Neural cell (in vitro differentiated cells): ENCODE data around the gene COG5. TPM values are rescaled to one million over a fixed set of nuclear protein-coding genes. Genes with fewer than 3 reads are reported as not detected.

Experiments used
- H2AFZ ChIP-seq: fragments of 200-600, 300-800 bp; sonication (generic), shearing (Covaris generic); 2 replicates; pipeline ENCODE4 v1.6.0; 2014; ENCODE audit warnings: low read depth, mild to moderate bottlenecking, antibody characterized with exemption, low read length, moderate library complexity
- H3F3A ChIP-seq: fragments of 200-600 bp; shearing (Covaris generic); 2 replicates; pipeline ENCODE4 v1.6.1; 2016; ENCODE audit warnings: mild to moderate bottlenecking, moderate library complexity, mixed read lengths, antibody characterized with exemption, low read length; ENCODE audit not compliant: insufficient read depth, poor library complexity, severe bottlenecking
- H3K27ac ChIP-seq: fragments of 200-600, 300-800 bp; sonication (generic), shearing (Covaris generic); 2 replicates; pipeline ENCODE4 v1.5.1; 2014; ENCODE audit warnings: mild to moderate bottlenecking, low read length, moderate library complexity
- H3K27me3 ChIP-seq: fragments of 300-800, 200-600 bp; sonication (generic), shearing (Covaris generic); 2 replicates; pipeline ENCODE4 v1.6.0; 2014; ENCODE audit warnings: mild to moderate bottlenecking, low read depth, low read length, moderate library complexity; ENCODE audit not compliant: insufficient read depth
- H3K36me3 ChIP-seq: fragments of 300-800, 200-600 bp; sonication (generic), shearing (Covaris generic); 2 replicates; pipeline ENCODE4 v1.5.1; 2014; ENCODE audit warnings: mild to moderate bottlenecking, antibody characterized with exemption, low read length, moderate library complexity; ENCODE audit not compliant: insufficient read depth
- H3K4me2 ChIP-seq: fragments of 300-800, 200-600 bp; sonication (generic), shearing (Covaris generic); 2 replicates; pipeline ENCODE4 v1.6.0; 2014; ENCODE audit warnings: mild to moderate bottlenecking, low read length
- H3K4me3 ChIP-seq: fragments of 300-800, 200-600 bp; sonication (generic), shearing (Covaris generic); 2 replicates; pipeline ENCODE4 v1.5.1; 2014; ENCODE audit warnings: mild to moderate bottlenecking, low read length, moderate library complexity
- H3K79me2 ChIP-seq: fragments of 200-600 bp; shearing (Covaris generic); replicated peaks from 2 replicates; pipeline ENCODE4 v1.6.0; 2014; ENCODE audit warnings: mild to moderate bottlenecking, low read length, moderate library complexity; ENCODE audit not compliant: insufficient read depth
- H3K9ac ChIP-seq: fragments of 300-800, 200-600 bp; sonication (generic), shearing (Covaris generic); 2 replicates; pipeline ENCODE4 v1.6.1; 2016; ENCODE audit warnings: mild to moderate bottlenecking, low read length, mixed read lengths
- H3K9me2 ChIP-seq: fragments of 200-600 bp; shearing (Covaris generic); 2 replicates; pipeline ENCODE4 v1.6.1; 2016; ENCODE audit warnings: mild to moderate bottlenecking, low read length, mixed read lengths; ENCODE audit not compliant: insufficient read depth
- H3K9me3 ChIP-seq: fragments of 200-600, 300-800 bp; sonication (generic), shearing (Covaris generic); 2 replicates; pipeline ENCODE4 v1.6.1; 2016; ENCODE audit warnings: mild to moderate bottlenecking, mixed run types, low read length, moderate library complexity, mixed read lengths
- H4K20me1 ChIP-seq: fragments of 200-600 bp; shearing (Covaris generic); 2 replicates; pipeline ENCODE4 v1.6.1; 2016; ENCODE audit warnings: mild to moderate bottlenecking, mixed run types; ENCODE audit not compliant: insufficient read depth
- EP300 ChIP-seq: fragments of 450-650 bp; conservative IDR thresholded peaks from 2 replicates; pipeline ENCODE4 v1.6.1; 2014; ENCODE audit warnings: antibody characterized with exemption, mild to moderate bottlenecking, moderate library complexity; ENCODE audit not compliant: poor library complexity, severe bottlenecking
- EZH2 ChIP-seq: fragments of 200-600, 300-800 bp; shearing (Covaris generic), sonication (generic); IDR thresholded peaks from 2 replicates; pipeline ENCODE4 v1.6.1; 2014; ENCODE audit warnings: antibody characterized with exemption, low read length, borderline replicate concordance, mild to moderate bottlenecking; ENCODE audit not compliant: insufficient read depth, poor library complexity, severe bottlenecking
- MXI1 ChIP-seq: fragments of 450-650 bp; conservative IDR thresholded peaks from 2 replicates; pipeline ENCODE4 v1.6.1; 2014; ENCODE audit warnings: antibody characterized with exemption, mild to moderate bottlenecking; ENCODE audit not compliant: poor library complexity, severe bottlenecking
- POLR2AphosphoS5 ChIP-seq: IDR thresholded peaks from 2 replicates; pipeline ENCODE4 v1.6.1; 2012
- RAD21 ChIP-seq: fragments of 450-650 bp; conservative IDR thresholded peaks from 2 replicates; pipeline ENCODE4 v1.6.1; 2014; ENCODE audit warnings: antibody characterized with exemption, mild to moderate bottlenecking, moderate library complexity
- SMC3 ChIP-seq: fragments of 450-650 bp; conservative IDR thresholded peaks from 2 replicates; pipeline ENCODE4 v1.6.1; 2014; ENCODE audit warnings: antibody characterized with exemption, mild to moderate bottlenecking, moderate library complexity; ENCODE audit not compliant: poor library complexity
- TAF1 ChIP-seq: IDR thresholded peaks from 2 replicates; pipeline ENCODE4 v1.6.1; 2012; ENCODE audit warnings: low read depth
- polyA plus RNA-seq: library from polyadenylated mRNA; depleted of rRNA; stranded (reverse); fragments of >200 nt; gene quantifications from 2 replicates; pipeline ENCODE4 v1.2.3, GENCODE V29; 2014
- TF ChIP-seq, protein P1 (sequence below): fragments of 450-650 bp; IDR thresholded peaks from 2 replicates; pipeline ENCODE4 v1.5.1; 2014; ENCODE audit warnings: antibody characterized with exemption, mild to moderate bottlenecking, moderate library complexity; ENCODE audit not compliant: poor library complexity, severe bottlenecking
- TF ChIP-seq, protein P2 (sequence below): IDR thresholded peaks from 2 replicates; pipeline ENCODE4 v1.6.1; 2012; ENCODE audit warnings: borderline replicate concordance

COG5 gene
- polyA plus RNA-seq, 1 donor from 2014 or later, result 13.3 TPM

DNA sequence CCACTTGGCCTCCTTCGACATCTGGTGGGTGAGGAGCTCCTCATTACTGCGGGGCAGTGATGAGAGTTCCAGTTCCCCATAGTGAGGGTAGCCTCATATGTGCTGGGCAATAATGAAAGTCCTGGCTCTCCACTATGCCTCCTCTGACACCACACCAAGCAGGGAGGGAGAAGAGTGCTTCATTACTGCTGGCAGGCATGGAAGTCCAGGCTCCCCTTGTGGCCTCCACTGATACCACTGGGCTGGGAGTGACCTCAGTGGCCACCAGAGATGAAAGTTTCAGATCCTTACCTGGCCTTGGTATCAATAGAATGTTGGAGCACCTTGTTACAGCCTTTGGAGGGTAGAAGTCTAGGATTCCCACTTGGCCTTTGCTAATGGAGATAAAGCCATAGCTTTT is 6.6 kb upstream of the COG5 start:
- Histone ChIP-seq H3K4me3 (no peak overlapping the region), H3K27ac (no peak overlapping the region), H2AFZ (no peak overlapping the region), H3K79me2 (no peaks in the 10 kb centered on the region), H3F3A (no peaks in the 10 kb centered on the region), H3K4me2 (no peak overlapping the region), H3K9me2 (no peaks in the 10 kb centered on the region), H4K20me1 (no peaks in the 10 kb centered on the region), H3K9me3 (no peaks in the 10 kb centered on the region), H3K27me3 (no peaks in the 10 kb centered on the region), H3K36me3 (no peaks in the 10 kb centered on the region), H3K9ac (no peak overlapping the region)
- TF ChIP-seq, protein P1, sequence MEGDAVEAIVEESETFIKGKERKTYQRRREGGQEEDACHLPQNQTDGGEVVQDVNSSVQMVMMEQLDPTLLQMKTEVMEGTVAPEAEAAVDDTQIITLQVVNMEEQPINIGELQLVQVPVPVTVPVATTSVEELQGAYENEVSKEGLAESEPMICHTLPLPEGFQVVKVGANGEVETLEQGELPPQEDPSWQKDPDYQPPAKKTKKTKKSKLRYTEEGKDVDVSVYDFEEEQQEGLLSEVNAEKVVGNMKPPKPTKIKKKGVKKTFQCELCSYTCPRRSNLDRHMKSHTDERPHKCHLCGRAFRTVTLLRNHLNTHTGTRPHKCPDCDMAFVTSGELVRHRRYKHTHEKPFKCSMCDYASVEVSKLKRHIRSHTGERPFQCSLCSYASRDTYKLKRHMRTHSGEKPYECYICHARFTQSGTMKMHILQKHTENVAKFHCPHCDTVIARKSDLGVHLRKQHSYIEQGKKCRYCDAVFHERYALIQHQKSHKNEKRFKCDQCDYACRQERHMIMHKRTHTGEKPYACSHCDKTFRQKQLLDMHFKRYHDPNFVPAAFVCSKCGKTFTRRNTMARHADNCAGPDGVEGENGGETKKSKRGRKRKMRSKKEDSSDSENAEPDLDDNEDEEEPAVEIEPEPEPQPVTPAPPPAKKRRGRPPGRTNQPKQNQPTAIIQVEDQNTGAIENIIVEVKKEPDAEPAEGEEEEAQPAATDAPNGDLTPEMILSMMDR, result no peak
- no peak for TF ChIP-seq EZH2
- no peak for TF ChIP-seq SMC3
- TF ChIP-seq EP300, result no peak
- TF ChIP-seq, protein P2, sequence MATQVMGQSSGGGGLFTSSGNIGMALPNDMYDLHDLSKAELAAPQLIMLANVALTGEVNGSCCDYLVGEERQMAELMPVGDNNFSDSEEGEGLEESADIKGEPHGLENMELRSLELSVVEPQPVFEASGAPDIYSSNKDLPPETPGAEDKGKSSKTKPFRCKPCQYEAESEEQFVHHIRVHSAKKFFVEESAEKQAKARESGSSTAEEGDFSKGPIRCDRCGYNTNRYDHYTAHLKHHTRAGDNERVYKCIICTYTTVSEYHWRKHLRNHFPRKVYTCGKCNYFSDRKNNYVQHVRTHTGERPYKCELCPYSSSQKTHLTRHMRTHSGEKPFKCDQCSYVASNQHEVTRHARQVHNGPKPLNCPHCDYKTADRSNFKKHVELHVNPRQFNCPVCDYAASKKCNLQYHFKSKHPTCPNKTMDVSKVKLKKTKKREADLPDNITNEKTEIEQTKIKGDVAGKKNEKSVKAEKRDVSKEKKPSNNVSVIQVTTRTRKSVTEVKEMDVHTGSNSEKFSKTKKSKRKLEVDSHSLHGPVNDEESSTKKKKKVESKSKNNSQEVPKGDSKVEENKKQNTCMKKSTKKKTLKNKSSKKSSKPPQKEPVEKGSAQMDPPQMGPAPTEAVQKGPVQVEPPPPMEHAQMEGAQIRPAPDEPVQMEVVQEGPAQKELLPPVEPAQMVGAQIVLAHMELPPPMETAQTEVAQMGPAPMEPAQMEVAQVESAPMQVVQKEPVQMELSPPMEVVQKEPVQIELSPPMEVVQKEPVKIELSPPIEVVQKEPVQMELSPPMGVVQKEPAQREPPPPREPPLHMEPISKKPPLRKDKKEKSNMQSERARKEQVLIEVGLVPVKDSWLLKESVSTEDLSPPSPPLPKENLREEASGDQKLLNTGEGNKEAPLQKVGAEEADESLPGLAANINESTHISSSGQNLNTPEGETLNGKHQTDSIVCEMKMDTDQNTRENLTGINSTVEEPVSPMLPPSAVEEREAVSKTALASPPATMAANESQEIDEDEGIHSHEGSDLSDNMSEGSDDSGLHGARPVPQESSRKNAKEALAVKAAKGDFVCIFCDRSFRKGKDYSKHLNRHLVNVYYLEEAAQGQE, result no peak
- no peak for TF ChIP-seq POLR2AphosphoS5
- no peak for TF ChIP-seq MXI1
- TF ChIP-seq TAF1, result no peak
- no peak for TF ChIP-seq RAD21

DNA sequence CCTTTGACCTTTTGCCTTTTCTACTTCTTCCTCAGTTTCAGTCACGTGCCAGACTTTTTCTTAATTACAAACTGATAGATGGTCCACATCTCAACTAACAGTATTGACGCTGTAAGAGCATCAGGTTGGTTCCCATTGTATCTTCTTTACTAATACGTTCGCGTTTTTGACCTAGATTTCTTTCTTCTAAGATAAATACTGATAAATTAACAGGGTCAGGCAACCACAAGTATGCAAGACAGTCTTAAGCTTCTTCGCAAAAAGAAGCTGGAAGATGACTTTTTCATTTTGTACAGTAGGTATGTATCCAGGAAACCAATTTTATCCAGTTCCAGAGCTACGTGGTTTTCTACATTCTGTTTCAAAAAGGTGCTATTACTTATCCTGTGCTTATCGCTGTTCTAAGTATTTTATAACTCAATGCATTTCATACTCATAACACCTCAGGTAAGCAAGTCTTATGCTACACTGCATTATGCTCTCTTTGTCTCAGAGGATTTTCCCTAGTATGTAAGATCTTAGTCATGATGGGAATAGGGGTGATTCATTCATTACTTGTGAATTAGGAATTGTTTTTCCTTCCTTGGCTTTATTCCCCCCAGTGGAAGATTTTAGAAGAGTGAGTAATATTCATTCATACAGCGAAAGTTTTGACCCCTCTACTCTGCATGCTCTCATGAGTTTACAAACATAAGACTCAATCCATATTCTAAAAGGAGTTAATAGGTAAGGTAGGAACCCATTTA is 1.0 kb upstream of the COG5 start:
- H3F3A ChIP-seq, result no peaks in the 10 kb centered on the region
- peaks cover 29% of the 10 kb centered on the region for H3K79me2 ChIP-seq
- no peaks in the 10 kb centered on the region for H3K9me2 ChIP-seq
- peak overlapping the region; percentile 73 for H3K27ac ChIP-seq
- no peaks in the 10 kb centered on the region for H3K36me3 ChIP-seq
- peak overlapping the region; percentile 89 for H3K4me3 ChIP-seq
- peak overlapping the region; percentile 74 for H3K4me2 ChIP-seq
- H2AFZ ChIP-seq, result peak overlapping the region; percentile 99
- no peaks in the 10 kb centered on the region for H4K20me1 ChIP-seq
- H3K9me3 ChIP-seq, result no peaks in the 10 kb centered on the region
- no peak for TF ChIP-seq TAF1
- no peak for TF ChIP-seq SMC3
- TF ChIP-seq EP300, result no peak
- TF ChIP-seq, protein P1, result no peak
- TF ChIP-seq EZH2, result no peak
- no peak for TF ChIP-seq MXI1
- no peak for TF ChIP-seq RAD21
- TF ChIP-seq POLR2AphosphoS5, result no peak
- TF ChIP-seq, protein P2, result no peak
- H3K27me3 ChIP-seq, result no peaks in the 10 kb centered on the region
- H3K9ac ChIP-seq, result peak overlapping the region; percentile 86
